Activated T-cell treated with anti-CD3 and anti-CD28 coated beads for 1 hour (primary cell): Measurements from ENCODE around the gene LEKR1.

ENCODE experiments used
- DNase-seq: peaks from one replicate; pipeline ENCODE4 v3.0.0-alpha.2; 2020; ENCODE audit warnings: low read depth

LEKR1 gene

GRCh38 chr3:157059661-157060060 is 233.5 kb downstream of the LEKR1 start:
- DNase-seq = no peak

- no peak for DNase-seq
Measured at GRCh38 chr3:157061265-157061664, 235.1 kb downstream of the LEKR1 start.

- no peak for DNase-seq
Measured at GRCh38 chr3:157063469-157063868, 237.3 kb downstream of the LEKR1 start.

GRCh38 chr3:157063926-157064325 is 237.8 kb downstream of the LEKR1 start:
- no peak for DNase-seq

- no peak for DNase-seq
Measured at GRCh38 chr3:157064402-157064801, 238.2 kb downstream of the LEKR1 start.

- DNase-seq = no peak
Measured at GRCh38 chr3:157065201-157065600, 239.0 kb downstream of the LEKR1 start.

GRCh38 chr3:157066335-157067098 is 240.4 kb downstream of the LEKR1 start:
- DNase-seq = no peak

GRCh38 chr3:157067114-157067513 is 241.0 kb downstream of the LEKR1 start:
- DNase-seq = no peak

GRCh38 chr3:157069406-157069805 is 243.3 kb downstream of the LEKR1 start:
- no peak for DNase-seq

GRCh38 chr3:157069846-157070677 is 243.9 kb downstream of the LEKR1 start:
- no peak for DNase-seq

- DNase-seq = no peak
Measured at GRCh38 chr3:157070678-157070999, 244.5 kb downstream of the LEKR1 start.

- no peak for DNase-seq
Measured at GRCh38 chr3:157071744-157072525, 245.8 kb downstream of the LEKR1 start.

GRCh38 chr3:157073810-157074209 is 247.7 kb downstream of the LEKR1 start:
- no peak for DNase-seq

- no peak for DNase-seq
Measured at GRCh38 chr3:157074490-157074889, 248.3 kb downstream of the LEKR1 start.

- DNase-seq = no peak
Measured at GRCh38 chr3:157074981-157075380, 248.8 kb downstream of the LEKR1 start.

- no peak for DNase-seq
Measured at GRCh38 chr3:157075693-157076420, 249.7 kb downstream of the LEKR1 start.

- DNase-seq = no peak
Measured at GRCh38 chr3:157077565-157077991, 251.4 kb downstream of the LEKR1 start.

GRCh38 chr3:157078131-157078810 is 252.1 kb downstream of the LEKR1 start:
- DNase-seq = no peak

GRCh38 chr3:157078811-157079185 is 252.6 kb downstream of the LEKR1 start:
- no peak for DNase-seq

GRCh38 chr3:157079676-157080369 is 253.7 kb downstream of the LEKR1 start:
- DNase-seq = no peak
